RCC 7860 (cell line): ENCODE measurements around the gene PNPLA7.
"Not testable (repeated sequence)": the region's sequence is repeated elsewhere in the genome, so short reads cannot be mapped to it uniquely, and the experiment has no call there.

Experiments
- DNase-seq: peaks from one replicate; pipeline ENCODE4 v3.0.0-alpha.2; 2015; ENCODE audit warnings: low spot score
- FAIRE-seq: peaks from 2 replicates; lab custom pipeline; 2012; peaks lifted over from hg19 to GRCh38; lab: Jason Lieb, UNC

Gene PNPLA7

DNA sequence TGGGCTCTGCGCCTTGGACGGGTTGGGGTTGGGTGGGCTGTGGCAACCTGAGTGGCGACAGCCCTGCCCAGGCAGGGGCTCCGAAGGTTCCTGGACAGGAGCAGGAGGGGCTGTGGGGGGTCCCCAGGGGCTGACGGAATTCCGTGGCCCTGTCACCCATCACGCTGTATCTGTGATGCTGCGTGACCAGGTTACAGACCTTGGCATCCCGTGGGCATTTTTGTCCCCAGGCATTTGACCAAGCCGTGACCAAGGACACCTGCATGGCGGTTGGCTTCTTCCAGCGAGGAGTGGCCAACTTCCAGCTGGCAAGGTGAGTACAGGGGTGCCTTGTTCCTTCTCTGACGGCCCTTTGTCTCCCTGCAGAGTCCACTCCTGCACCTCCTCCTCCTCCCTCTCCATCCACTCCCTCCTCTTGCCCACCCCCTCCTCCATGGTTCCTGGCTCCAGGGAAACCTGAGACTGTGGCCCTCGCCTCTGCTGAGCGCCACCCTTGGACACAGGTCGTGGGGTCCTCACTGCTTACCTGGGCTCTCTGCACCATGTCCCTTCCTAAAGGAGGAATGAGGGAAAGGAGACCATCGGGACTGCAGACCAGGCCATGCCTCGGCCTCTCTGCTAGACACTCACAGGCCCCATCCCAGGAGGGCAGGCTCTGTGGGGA lies 124.1 kb downstream of the PNPLA7 start:
- no peak for FAIRE-seq

GRCh38 chr9:137423514-137424291 lies 126.5 kb downstream of the PNPLA7 start:
- FAIRE-seq (no peak), DNase-seq (no peak)

More for the DNA sequence above, 124.1 kb downstream of the PNPLA7 start:
- no peak for DNase-seq

- FAIRE-seq, result no peak
- DNase-seq, result peak; percentile 77
Measured at GRCh38 chr9:137422604-137423513, 127.3 kb downstream of the PNPLA7 start, which contains the start of the genes EXD3 and NOXA1. TSS of gene EXD3 (minus strand) at chr9:137423162. CDS start at chr9:137395357, 27,805 bp downstream. TSS of gene NOXA1 (plus strand) at chr9:137423393. CDS start at chr9:137423530, 137 bp downstream.

DNA sequence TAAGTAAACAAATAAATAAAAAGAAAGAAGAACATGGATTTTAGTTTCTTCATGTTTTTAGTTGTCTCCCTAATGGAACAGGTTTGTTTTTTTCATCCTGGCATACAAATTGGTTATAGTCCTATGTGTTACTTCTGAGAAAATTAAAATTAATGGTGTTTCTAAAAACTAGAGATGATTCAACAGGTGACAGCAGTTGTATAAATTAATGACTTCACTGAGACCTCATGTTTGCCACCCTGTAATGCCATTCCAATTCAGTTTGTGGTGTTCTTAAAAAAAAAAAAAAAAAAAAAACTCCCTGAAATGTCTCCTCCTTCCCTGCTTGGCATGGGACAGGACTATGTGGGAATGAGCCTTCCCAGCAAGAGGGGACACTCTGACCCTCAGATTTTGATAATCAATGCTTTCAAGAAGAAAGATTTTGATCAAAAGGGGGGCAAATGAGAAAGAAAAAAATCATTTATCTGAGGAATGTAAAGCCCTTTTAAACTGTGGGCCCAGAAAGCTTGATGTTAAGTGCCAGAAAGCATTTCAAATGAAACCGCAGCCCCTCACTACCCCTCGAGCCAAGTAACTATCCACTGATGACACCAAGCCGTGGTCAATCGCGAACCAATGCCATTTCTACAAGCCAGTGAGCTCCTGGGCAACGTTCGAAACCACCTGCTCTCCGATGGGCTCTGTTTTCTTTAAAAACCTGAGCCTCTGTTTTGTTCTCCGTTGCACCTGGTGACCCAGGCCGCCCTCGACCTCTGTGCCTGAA lies 128.2 kb downstream of the PNPLA7 start:
- FAIRE-seq, result no peak

DNA sequence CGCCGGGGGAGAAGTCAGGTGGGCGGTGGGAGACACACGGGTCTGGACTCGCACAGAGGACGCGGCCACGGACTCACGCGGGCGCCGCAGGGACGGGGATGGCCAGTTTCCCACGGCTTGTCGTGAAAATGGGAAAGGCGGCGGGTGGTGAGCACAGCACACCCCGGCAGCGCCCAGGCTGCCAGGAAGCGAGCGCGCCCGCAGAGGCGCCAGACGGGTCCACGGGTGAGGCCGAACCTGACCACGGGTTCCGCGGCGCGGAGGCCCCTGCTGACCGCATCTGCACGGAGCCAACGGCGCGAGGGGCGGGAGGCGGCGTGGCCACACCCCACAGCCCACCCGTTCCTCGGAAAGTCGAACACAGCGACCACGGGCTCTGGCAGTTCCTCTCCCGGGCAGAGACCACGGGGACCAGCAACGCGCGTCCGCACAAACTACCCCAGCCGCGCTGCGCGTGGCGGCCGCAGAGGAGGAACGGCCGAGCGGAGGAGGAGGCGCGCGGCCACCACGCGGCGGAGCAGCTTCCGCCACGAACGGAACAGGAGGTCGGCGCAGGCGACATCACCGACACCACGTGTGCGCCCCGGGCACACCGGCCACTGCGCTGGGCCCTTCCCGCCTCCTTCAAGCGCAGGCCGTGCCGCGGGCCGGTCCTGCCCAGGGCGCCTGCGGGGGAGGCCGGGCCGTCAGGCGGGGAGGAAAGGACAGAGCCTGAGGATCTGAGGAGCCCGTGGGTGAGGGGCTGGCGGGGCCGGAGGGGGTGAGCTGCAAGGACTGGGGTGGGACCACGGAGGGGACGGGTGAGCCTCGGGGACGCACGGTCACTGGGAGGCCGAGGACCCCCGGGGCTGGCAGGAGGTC lies 132.8 kb downstream of the PNPLA7 start:
- FAIRE-seq (no peak), DNase-seq (no peak)

More for the DNA sequence above, 128.2 kb downstream of the PNPLA7 start:
- DNase-seq, result no peak

DNA sequence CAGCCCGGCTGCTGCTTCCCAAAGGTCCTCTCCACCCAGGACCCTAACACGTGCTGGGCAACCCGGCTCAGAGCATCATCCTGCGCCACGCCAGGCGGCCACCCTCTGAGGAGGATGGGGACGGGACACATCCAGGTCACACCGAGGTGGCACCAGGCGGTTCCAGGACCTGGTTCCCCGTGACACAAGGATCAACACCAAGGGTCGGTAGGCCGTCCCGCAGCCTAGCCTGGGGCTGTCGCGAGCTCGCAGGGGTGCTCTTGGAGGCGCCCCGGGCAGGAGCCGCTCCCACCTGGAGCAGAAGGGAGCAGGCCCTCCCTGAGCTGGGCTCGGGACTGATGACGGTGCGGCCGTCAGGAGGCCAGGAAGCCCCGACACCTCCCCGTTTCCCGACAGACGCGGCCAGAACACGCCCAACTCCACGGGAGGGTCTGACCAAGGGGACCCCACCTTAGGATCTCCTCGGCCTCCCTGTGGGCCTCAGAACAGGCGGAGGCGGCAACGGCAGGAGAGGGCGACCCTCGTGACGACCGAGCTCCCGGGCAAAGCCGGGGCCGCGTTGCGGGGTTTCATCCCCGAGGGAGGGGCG lies 133.5 kb downstream of the PNPLA7 start:
- DNase-seq (no peak), FAIRE-seq (no peak)

DNA sequence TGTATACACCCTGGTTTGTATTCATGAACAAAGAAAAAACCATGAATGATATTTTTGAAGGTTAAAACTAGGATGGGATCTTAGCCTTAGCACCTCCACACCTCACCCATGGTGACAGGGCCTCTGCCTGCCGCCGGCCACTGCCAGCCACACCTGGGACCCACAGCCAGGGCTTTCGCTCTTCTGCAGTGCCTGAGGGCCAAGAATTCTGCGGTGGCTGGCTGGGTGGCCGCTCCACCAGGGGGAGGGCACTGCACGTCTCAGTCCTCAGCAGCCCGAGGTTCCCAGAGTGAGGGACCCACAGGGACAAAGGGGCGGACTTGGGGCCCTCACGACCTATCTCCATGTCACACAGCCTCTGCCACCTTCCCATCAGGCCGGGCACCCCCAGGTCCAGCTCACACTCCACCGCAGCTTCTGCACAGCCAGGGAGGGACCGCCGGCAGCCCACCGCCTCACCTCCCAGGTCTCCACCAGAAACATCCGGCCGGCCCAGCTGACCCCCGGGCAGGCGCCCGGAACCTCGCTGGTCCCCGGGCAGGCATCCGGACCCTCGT lies 134.1 kb downstream of the PNPLA7 start:
- FAIRE-seq, result no peak
- no peak for DNase-seq

DNA sequence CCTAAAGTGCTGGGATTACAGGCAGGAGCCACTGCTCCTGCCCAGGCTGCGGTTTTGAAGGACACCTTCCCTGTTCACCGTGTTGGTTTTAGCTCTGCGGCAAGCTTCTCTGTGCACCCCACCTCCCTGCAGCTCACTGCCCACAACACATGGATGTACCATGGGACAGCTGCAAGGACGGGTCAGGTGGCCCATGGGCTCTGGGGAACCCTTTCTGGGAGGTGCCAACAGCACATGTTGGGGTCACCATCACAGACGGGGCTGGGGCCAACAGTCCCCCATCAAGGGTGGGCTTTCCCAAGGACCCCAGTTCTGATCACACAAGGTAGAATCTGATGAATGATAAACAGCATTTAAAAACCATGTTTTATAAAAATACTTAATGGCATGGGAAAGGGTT lies 134.8 kb downstream of the PNPLA7 start:
- no peak for FAIRE-seq
- no peak for DNase-seq

DNA sequence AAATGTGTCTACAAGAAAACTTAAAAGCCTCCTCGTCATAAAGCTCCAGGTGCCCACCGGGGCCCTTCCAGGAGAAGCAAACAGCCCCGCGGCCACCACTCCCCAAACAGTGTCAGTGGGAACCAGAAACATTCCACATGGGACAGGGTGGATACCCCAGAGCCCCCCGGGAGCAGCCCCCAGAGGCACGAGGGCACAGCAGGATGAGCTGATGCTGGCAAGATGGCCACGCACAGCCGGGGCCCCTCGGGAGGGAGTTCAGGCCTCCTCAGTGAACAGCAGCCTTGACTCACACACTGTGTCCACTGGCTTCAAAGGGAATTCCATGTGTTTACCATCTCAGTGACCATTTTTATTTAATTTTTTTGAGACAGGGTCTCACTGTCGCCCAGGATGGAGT lies 137.8 kb downstream of the PNPLA7 start:
- DNase-seq, result no peak
- no peak for FAIRE-seq

DNA sequence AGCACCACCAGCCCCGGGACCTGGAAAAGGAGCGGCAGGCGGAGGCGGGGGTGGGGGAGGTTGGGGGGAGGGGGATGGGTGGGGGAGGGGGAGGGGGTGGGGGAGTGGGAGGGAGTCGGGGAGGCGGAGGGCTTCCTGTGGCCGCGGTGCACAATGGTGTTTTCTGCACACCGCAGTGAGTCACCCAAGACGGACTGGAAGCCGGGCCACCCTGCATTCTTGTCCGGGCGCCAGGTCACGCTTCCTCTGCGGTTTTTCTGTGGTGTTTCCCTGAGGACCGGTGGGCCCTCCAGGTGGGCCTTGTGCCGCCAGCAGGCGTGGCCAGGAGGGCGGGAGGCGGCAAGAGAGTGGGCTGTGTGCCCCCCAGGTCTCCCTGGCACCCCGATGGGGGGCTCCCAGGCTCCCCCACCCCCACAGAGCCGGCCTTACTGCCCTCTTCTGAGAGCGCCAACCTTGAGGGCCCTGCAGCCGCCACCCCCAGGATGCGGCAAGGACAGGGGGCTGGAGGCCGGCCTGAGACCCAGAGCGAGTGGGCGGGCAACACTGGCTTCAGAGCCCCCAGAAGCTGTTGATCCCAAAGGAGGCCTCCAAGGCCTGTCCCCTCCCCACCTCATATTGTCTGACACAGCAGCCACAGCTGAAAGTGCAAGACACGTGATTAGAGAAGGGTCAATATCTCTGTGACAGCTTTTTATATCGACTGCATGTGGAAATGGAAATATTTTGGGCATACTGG lies 138.4 kb downstream of the PNPLA7 start:
- no peak for FAIRE-seq

GRCh38 chr9:137411260-137411644 lies 138.9 kb downstream of the PNPLA7 start:
- DNase-seq (peak; percentile 25), FAIRE-seq (no peak)

More for the DNA sequence above, 138.4 kb downstream of the PNPLA7 start:
- DNase-seq, result peak; percentile 87

- FAIRE-seq, result no peak
- no peak for DNase-seq
Measured at GRCh38 chr9:137410891-137411249, 139.3 kb downstream of the PNPLA7 start.

GRCh38 chr9:137410236-137410890 lies 139.8 kb downstream of the PNPLA7 start:
- not testable (repeated sequence) for DNase-seq, FAIRE-seq
